Fibroblast of pulmonary artery (primary cell): ENCODE results near the gene FAM171A1.

Experiments used
- DNase-seq: peaks from one replicate; pipeline ENCODE4 v3.0.0-alpha.2; 2010; ENCODE audit warnings: low read depth
- H3K4me3 ChIP-seq: replicated peaks from 2 replicates; pipeline ENCODE4 v1.5.1; 2011; ENCODE audit warnings: low read depth, mild to moderate bottlenecking, control low read depth, low read length, moderate library complexity
- CTCF ChIP-seq: IDR thresholded peaks from 2 replicates; pipeline ENCODE4 v1.5.1; 2011; ENCODE audit warnings: mild to moderate bottlenecking, control low read depth, low read length, inconsistent platforms; ENCODE audit errors: missing control alignments

FAM171A1 gene

GRCh38 chr10:15258255-15258654 is 112.8 kb downstream of the FAM171A1 start:
- TF ChIP-seq CTCF: no peak
- DNase-seq: no peak
- H3K4me3 ChIP-seq: no peak overlapping the region

- TF ChIP-seq CTCF: no peak
- no peak for DNase-seq
- H3K4me3 ChIP-seq: no peak overlapping the region
Observed at GRCh38 chr10:15255961-15256360, 115.1 kb downstream of the FAM171A1 start.

DNA sequence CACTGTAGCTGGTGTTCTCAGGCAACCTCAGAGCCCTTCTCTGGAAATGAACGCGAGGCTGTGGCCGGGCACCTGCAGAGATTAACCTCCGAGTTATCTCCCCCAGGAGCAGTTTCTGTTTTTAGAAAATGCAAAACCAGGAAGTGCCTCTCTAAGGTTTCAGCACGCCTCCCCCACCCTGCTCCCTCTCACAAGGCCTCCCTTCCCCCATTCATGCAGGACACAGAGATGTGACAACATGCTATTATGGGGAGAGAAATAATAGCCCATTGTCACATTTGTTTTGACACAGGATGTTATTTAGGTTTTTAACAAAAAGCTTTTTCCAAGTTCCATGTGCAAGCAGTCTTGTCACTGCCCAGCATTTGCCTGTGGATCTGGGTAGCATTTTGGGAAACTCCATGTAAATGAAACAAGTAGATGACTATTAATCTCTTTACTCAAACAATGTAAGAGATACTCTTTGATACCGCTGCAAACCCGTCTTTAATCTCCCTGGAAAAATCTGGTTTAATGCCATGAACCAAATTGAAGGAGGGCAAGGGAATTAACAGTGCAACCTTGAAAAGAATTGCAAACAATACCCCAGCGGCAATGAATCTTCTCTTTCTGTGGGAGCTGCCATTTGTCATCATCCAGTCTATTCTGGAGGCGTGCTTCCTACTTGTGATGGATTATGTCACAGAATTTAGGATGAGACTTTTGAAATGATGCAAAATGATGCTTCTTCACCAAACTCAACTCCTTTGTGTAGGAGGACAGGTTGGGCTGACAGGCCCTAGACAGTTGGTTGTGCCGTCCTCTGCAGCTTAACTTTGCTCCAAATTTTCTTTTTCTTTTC is 116.1 kb downstream of the FAM171A1 start:
- TF ChIP-seq CTCF: no peak
- no peak for DNase-seq
- no peak overlapping the region for H3K4me3 ChIP-seq

- no peak for TF ChIP-seq CTCF
- no peak for DNase-seq
- no peak overlapping the region for H3K4me3 ChIP-seq
Observed at GRCh38 chr10:15253951-15254807, 116.9 kb downstream of the FAM171A1 start.

GRCh38 chr10:15252396-15252795 is 118.7 kb downstream of the FAM171A1 start:
- DNase-seq: no peak

DNA sequence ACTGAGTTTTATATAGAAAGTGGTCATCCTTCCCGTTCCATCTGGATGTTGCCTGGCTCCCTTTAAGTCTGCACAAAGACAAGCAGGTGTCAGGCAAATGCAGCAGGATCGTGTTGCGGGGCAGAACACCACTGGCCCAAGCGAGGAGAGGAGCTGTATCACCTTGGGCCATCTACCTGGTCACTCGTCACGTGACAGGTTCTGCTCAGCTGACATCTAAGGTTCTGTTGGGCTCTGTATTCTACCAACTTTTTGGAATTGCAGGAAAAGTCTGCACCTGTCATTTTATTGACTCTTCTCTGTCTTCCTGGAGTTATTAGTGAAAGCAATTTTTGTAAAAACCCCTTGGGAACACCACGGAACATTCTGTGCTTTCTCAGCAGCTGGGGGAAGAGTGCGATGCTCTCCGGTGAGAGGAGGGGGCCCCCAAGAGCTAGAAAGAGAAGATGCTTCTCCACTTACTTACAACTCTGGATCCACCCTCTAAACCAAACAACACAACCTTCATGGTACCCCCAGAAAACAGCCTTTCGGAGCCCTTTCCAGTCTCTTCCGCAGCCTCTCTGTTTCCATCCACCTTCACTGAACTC is 119.2 kb downstream of the FAM171A1 start:
- H3K4me3 ChIP-seq: no peak overlapping the region
- DNase-seq: no peak
- no peak for TF ChIP-seq CTCF

More at GRCh38 chr10:15252396-15252795, 118.7 kb downstream of the FAM171A1 start:
- TF ChIP-seq CTCF: no peak
- H3K4me3 ChIP-seq: no peak overlapping the region
